CMK (cell line): Measurements from ENCODE around the gene GATC.

Source experiments
- DNase-seq: peaks from one replicate; pipeline ENCODE4 v3.0.0-alpha.2; 2010; ENCODE audit warnings: low read depth

The GATC gene, protein sequence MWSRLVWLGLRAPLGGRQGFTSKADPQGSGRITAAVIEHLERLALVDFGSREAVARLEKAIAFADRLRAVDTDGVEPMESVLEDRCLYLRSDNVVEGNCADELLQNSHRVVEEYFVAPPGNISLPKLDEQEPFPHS

DNA sequence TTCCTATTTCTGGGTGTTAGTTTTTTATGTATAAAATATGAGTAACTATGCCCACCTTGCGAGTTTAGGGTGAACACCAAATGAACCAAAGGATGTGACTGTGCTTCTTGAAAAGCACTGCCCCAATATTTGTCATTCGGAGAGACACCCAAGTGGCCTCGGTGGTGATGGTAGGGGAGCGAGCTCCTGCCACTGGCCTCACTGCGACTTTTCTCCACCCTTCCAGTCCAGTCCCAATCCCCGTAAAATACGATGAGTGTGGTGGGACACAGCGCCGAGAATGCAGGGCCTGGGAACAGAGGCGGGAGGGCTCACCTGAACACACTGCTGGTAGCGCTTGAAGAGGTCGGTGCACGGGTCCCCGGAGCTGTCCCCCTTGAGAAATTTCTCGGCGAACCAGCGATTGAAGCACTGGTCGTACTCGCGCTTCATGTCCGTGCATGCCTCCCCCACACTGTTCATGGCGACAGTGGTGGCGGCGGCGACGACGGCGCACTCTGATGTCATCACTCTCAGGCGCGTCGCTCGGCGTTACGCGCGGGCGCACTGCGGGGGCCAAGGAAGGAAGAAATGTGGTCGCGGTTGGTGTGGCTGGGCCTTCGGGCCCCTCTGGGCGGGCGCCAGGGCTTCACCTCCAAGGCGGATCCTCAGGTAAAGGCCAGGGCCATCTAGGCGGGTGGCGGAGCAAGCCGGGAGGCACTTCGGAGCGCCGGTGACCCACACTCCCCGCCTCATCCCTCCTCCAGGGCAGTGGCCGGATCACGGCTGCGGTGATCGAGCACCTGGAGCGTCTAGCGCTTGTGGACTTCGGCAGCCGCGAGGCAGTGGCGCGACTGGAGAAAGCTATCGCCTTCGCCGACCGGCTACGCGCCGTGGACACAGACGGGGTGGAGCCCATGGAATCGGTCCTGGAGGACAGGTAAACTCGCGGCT is at the start of gene GATC, which contains the start of gene TRIAP1:
Gene GATC, plus strand, starts transcription at position 534 of the 933 bp plus-strand sequence. Its CDS starts 37 bp downstream, at position 571.
Gene TRIAP1, minus strand, starts transcription at position 474 of the 933 bp plus-strand sequence. Its CDS starts 12 bp downstream, at position 462.
- DNase-seq, result peak; percentile 83

GRCh38 chr12:120397824-120398540 is 48.3 kb upstream of the GATC start:
- no peak for DNase-seq

- DNase-seq, result no peak
Measured at GRCh38 chr12:120399531-120399930, 46.7 kb upstream of the GATC start.

DNA sequence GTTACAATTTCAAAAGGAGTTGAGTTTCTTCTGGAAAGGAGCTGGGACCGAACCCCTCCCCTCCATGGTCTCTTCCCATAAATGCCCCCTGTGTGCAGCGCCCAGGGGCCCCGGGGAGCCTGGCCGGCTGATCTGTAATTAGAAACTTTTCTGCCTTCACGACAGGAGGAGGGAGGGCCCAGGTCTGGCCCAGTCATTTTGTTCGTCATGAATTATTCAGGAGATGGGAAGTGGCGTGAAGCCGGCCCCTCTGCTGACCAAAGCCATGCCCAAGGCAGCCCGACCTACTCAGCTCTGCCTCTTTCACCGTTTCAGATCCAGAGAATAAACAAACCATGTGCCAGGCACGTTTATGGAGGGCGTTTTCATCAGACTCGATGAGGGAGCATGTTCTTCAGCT is 44.0 kb upstream of the GATC start:
- DNase-seq, result no peak

DNA sequence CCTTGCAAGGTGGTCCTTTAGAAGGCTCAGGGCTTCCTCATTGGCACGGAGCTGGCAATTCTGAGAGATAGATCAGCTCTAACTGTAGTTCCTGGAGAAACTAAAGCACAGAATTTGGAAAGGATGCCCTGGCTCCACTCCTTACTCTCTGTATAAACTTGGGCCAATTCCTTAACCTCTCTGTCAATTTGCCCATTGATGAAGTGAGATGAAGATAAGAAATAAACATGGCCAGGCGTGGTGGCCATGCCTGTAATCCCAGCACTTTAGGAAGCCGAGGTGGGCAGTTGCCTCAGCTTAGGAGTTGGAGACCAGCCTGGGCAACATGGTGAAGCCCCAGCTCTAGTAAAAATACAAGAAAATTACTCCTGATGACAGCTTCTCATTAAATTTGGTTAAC is 42.4 kb upstream of the GATC start:
- DNase-seq, result no peak

DNA sequence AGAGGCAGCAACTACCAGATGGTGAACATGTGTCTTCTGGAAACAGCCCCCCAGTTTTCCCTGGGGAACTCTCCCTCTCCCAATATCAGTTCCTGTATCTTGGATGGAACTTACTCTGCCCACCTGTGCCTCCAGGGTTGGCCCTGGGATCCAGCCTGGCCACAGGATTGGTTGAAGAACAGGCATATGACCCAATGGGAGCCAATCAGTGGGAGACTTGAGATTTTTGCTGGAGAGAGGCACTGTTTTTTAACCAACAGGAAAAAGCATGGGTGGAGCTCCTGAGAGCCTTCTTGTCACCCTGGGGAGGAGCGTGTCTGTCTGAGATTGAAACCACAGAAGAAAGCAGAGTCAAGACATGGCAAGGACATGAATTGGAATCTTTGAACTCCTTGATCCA is 42.0 kb upstream of the GATC start:
- DNase-seq, result no peak

GRCh38 chr12:120406069-120406468 is 40.2 kb upstream of the GATC start:
- DNase-seq, result no peak

DNA sequence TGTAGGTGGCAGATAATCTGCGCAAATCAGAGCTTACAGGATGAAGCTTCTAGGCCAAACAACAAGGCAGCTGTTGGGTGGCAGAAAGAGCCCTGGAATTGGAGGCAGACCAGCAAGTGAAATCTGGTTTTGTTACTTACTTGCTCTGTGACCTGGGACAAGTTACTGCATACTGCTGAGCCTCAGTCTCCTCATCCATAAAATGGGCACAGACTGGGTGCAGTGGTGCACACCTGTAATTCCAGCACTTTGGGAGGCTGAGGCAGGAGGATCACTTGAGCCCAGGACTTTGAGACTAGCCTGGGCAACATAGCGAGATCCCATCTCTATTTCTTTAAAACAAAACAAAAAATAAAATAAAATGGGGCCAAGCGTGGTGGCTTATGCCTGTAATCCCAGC is 39.7 kb upstream of the GATC start:
- no peak for DNase-seq

DNA sequence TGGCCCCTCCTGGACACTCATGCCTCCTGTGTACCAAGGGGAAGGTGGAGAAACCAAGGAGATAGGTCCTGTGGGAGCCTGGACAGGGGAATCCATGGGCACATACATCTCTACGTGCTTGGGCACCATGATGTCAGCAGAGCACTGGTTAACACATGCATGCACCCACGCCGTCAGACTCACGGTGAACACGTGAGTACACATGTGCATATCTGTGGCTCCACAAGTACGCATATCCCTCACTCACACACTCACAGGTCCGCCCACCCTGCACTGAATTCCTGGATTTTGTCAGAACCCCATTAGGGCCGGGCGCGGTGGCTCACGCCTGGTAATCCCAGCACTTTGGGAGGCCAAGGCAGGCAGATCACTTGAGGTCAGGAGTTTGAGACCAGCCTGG is 37.5 kb upstream of the GATC start:
- no peak for DNase-seq

GRCh38 chr12:120412421-120412820 is 33.8 kb upstream of the GATC start:
- DNase-seq, result no peak

DNA sequence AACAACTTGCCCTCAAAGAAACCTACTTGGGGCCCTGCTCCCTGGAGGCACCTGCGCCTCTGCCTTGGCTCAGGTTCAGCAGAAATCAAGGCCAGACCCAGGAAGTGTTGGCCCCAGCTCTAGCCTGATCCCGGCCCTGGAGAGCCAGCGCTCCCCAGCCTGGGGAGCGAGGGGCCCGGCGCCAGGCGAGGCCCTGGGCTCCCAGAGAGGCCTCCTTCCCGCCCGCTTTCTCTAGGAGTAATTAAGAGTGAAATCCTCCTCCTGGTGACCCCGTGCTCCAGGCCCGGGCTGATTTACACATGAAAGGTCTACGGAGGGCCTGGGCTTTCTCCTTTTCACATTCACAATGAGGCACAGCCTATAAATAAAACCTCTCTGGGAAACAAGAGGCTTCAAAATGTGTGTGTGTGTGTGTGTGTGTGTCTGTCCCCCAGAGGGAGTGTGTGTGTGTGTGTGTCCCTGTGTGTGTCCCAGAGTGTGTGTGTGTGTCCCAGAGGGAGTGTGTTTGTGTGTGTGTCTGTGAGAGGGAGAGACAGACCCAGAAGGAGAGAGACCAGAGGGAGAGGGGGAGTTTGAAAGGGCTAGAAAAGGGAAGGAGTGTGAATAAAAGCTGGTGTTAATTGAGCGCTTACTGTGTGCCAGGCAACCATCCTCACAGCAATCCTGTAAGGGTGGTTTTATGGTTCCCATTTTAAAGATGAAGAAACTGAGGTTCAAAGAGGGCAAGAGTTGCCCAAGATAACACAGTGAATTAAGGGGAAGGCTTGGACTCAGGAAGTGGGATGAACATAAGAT is 32.1 kb upstream of the GATC start:
- no peak for DNase-seq

GRCh38 chr12:120416490-120417216 is 29.6 kb upstream of the GATC start:
- DNase-seq, result no peak

DNA sequence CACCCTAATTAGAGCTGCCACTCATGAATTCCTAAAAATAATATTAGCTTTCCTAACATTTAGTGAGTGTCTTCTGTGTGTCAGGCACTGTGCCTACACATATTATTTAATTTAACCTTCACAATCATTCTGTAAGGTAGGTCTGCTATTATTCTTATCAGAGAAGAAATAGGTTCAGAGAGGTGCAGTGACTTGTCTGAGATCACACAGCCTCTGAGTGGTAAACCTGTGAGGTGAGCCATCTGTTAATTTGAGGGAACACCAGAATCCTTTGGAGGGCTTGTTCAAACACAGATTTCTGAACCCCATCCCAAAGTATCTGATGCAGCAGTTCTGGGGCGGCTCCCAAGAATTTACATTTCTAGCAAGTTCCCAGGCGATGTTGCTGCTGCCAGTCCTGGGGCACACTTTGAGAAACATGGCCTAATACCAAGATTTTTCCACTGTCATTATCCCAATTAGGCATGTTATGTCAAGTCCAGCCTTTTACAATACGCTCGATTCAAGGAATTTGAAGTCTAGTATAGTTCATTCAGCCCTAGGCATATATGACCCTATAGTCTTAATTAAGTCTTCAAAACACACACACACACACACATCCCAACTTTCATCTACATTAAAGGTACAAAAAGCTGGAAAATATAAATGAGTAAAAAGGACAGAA is 28.2 kb upstream of the GATC start:
- no peak for DNase-seq

- DNase-seq, result no peak
Measured at GRCh38 chr12:120421701-120422100, 24.5 kb upstream of the GATC start.

- no peak for DNase-seq
Measured at GRCh38 chr12:120422892-120423456, 23.3 kb upstream of the GATC start.

DNA sequence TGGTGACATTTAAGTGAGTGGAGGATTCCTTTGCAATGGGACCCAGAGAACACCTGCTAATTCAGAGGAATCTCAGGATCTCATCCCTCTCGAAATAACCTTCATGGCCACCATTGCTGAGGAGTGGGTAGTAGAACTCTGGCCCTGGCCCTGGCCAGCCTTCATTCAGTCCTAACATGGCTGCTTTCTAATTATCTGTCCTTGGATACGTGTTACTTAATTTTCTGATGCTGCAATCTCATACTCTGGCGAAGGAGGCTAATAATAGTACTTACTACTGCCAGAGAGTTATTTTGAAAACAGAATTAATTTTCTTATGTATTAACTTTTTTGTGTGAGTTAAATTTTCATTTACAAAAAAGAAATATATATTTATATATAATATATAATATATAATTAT is 20.4 kb upstream of the GATC start:
- no peak for DNase-seq

GRCh38 chr12:120428597-120429229 is 17.5 kb upstream of the GATC start:
- DNase-seq, result no peak

DNA sequence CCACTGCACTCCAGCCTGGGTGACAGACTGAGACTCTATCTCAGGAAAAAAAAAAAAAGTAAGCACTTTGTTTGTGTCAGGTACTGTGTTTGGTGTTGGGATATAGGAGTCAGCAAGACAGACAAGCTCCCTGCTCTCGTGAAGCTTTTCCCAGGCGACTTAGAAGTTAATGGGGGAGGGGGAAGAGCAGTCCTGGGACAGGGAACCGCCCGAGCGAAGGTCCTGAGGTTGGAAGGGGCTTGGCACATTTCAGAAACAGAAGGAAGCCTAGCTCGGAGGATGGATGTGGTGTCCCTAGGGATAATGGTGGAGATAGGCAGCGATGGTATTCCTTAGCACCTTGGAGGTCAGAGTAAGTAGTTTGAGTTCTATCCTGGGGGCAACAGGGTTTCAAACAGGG is 16.9 kb upstream of the GATC start:
- no peak for DNase-seq

DNA sequence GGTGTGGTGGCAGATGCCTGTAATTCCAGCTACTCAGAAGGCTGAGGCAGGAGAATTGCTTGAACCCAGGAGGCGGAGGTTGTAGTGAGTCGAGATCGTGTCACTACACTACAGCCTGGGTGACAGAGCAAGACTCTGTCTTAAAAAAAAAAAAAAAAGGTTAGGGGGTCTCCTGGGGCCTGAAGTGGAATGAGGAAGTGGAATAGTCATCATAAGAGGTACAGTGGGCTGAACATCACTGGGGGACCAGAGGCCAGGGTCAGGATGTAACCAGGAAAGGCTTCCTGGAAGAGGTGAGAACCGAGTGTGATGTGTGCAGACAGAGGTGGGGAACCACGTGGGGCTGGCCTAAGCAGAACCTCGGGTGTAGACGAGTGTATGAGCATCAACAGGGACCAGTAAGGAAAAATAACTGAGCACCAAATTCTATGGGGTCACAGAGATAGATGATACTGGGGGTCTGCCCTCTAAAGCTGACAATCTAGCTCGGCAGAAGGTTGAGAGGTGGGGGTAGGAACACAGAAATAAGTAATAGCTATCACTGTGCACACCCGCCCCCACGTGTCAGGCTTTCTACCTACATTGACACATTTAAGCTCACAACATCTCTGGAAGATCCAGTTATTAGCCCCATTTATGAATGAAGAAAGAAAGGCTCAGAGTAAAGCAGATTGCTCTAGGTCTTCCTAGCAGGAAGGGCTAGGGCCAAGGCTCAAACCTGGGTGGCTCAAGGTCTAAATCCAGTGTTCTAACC is 13.3 kb upstream of the GATC start:
- DNase-seq, result no peak
